Central memory CD4-positive, alpha-beta T cell (primary cell): ENCODE data around the gene FEN1.

Experiments used
- DNase-seq: peaks from one replicate; pipeline ENCODE4 v3.0.0; 2022

Gene FEN1

GRCh38 chr11:61757213-61757862, 35.4 kb upstream of the FEN1 start:
- no peak for DNase-seq

GRCh38 chr11:61760946-61761345, 31.8 kb upstream of the FEN1 start:
- DNase-seq = no peak

- DNase-seq = no peak
These were observed 31.1 kb upstream of the FEN1 start for GRCh38 chr11:61761440-61762222.

GRCh38 chr11:61762223-61762615, 30.5 kb upstream of the FEN1 start:
- DNase-seq = no peak

- DNase-seq = no peak
These were observed 29.9 kb upstream of the FEN1 start for GRCh38 chr11:61762798-61763197.

- no peak for DNase-seq
These were observed 28.6 kb upstream of the FEN1 start for GRCh38 chr11:61763930-61764605.

- no peak for DNase-seq
These were observed 28.0 kb upstream of the FEN1 start for GRCh38 chr11:61764606-61765260.

- no peak for DNase-seq
These were observed 27.0 kb upstream of the FEN1 start for GRCh38 chr11:61765550-61766253.

GRCh38 chr11:61766353-61766841, 26.3 kb upstream of the FEN1 start:
- no peak for DNase-seq

- no peak for DNase-seq
These were observed 24.2 kb upstream of the FEN1 start for GRCh38 chr11:61768376-61769076.

- DNase-seq = no peak
These were observed 23.4 kb upstream of the FEN1 start for GRCh38 chr11:61769169-61769920.

GRCh38 chr11:61769946-61770683, 22.6 kb upstream of the FEN1 start:
- DNase-seq = no peak

GRCh38 chr11:61771195-61771894, 21.4 kb upstream of the FEN1 start:
- DNase-seq = no peak

- no peak for DNase-seq
These were observed 20.7 kb upstream of the FEN1 start for GRCh38 chr11:61771985-61772455.

- no peak for DNase-seq
These were observed 19.4 kb upstream of the FEN1 start for GRCh38 chr11:61773356-61773755.

GRCh38 chr11:61773809-61774208, 18.9 kb upstream of the FEN1 start:
- DNase-seq = no peak

- DNase-seq = no peak
These were observed 18.3 kb upstream of the FEN1 start for GRCh38 chr11:61774411-61774810.

- DNase-seq = no peak
These were observed 17.6 kb upstream of the FEN1 start for GRCh38 chr11:61775106-61775505.
